Mesenchymal stem cell (in vitro differentiated cells and primary cell): ENCODE measurements around the gene NT5E.

Source experiments
- DNase-seq: peaks from one replicate; pipeline ENCODE4 v3.0.0-alpha.2; 2013
- H2AFZ ChIP-seq: one replicate; pipeline ENCODE4 v1.6.1; 2013; ENCODE audit warnings: low read depth, mild to moderate bottlenecking, control low read depth, inconsistent platforms, low read length, moderate library complexity
- H2AK5ac ChIP-seq: 2 replicates; pipeline ENCODE4 v1.6.1; 2013; ENCODE audit warnings: low read length, moderate library complexity, mild to moderate bottlenecking, inconsistent platforms; ENCODE audit not compliant: severe bottlenecking
- H2BK120ac ChIP-seq: one replicate; pipeline ENCODE4 v1.6.1; 2013; ENCODE audit warnings: low read depth, mild to moderate bottlenecking, inconsistent platforms, low read length, moderate library complexity
- H2BK12ac ChIP-seq, 2 experiments: one replicate each; pipeline ENCODE4 v1.6.1; 2013; ENCODE audit warnings: inconsistent platforms in 2 of 2, low read length in 2 of 2, mild to moderate bottlenecking in 2 of 2, moderate library complexity in 2 of 2, control low read depth in 1 of 2
- H2BK15ac ChIP-seq: one replicate; pipeline ENCODE4 v1.6.1; 2013; ENCODE audit warnings: mild to moderate bottlenecking, low read depth, inconsistent platforms; ENCODE audit not compliant: poor library complexity, severe bottlenecking
- H2BK5ac ChIP-seq: 2 replicates; pipeline ENCODE4 v1.6.1; 2013; ENCODE audit warnings: low read depth, mild to moderate bottlenecking, low read length, control low read depth, inconsistent platforms; ENCODE audit not compliant: poor library complexity, severe bottlenecking
- H3K14ac ChIP-seq, 2 experiments: one replicate each; pipeline ENCODE4 v1.6.1; 2013; ENCODE audit warnings: inconsistent platforms in 2 of 2, low read length in 2 of 2, control low read depth in 1 of 2, mild to moderate bottlenecking in 1 of 2, moderate library complexity in 1 of 2
- H3K18ac ChIP-seq, 2 experiments: one replicate each; pipeline ENCODE4 v1.6.1; 2013; ENCODE audit warnings: inconsistent platforms in 2 of 2, low read length in 2 of 2, control low read depth in 1 of 2, low read depth in 1 of 2, mild to moderate bottlenecking in 1 of 2
- H3K23ac ChIP-seq, 2 experiments: one replicate each; pipeline ENCODE4 v1.6.1; 2013; ENCODE audit warnings: inconsistent platforms in 2 of 2, low read length in 2 of 2, mild to moderate bottlenecking in 2 of 2, moderate library complexity in 2 of 2, control low read depth in 1 of 2
- H3K27ac ChIP-seq: 2 replicates; pipeline ENCODE4 v1.5.1; 2013; ENCODE audit warnings: mild to moderate bottlenecking, moderate library complexity, low read length, control low read depth, inconsistent platforms; ENCODE audit not compliant: poor library complexity, severe bottlenecking
- H3K27me3 ChIP-seq, 2 experiments: 2 replicates each; pipeline versions ENCODE4 v1.6.1 to v1.7.0; 2013; ENCODE audit warnings: low read length in 2 of 2, mild to moderate bottlenecking in 2 of 2, moderate library complexity in 2 of 2, control low read depth in 1 of 2, inconsistent platforms in 1 of 2; ENCODE audit not compliant: control insufficient read depth in 1 of 2, insufficient read depth in 1 of 2
- H3K36me3 ChIP-seq, 2 experiments: 2 replicates each; pipeline versions ENCODE4 v1.6.1 to v1.7.0; 2013; ENCODE audit warnings: low read length in 2 of 2, control low read depth in 1 of 2, inconsistent platforms in 1 of 2, low read depth in 1 of 2, mild to moderate bottlenecking in 1 of 2; ENCODE audit not compliant: insufficient read depth in 2 of 2, control insufficient read depth in 1 of 2
- H3K4ac ChIP-seq, 2 experiments: one replicate each; pipeline ENCODE4 v1.6.1; 2013; ENCODE audit warnings: inconsistent platforms in 2 of 2, low read length in 2 of 2, mild to moderate bottlenecking in 2 of 2, moderate library complexity in 2 of 2, control low read depth in 1 of 2, low read depth in 1 of 2
- H3K4me1 ChIP-seq: 2 replicates; pipeline ENCODE4 v1.6.1; 2013; ENCODE audit warnings: low read depth, low read length, control low read depth; ENCODE audit not compliant: control insufficient read depth, insufficient read depth
- H3K4me2 ChIP-seq: 2 replicates; pipeline ENCODE4 v1.6.1; 2013; ENCODE audit warnings: low read length, mild to moderate bottlenecking, inconsistent platforms; ENCODE audit not compliant: poor library complexity, severe bottlenecking
- H3K4me3 ChIP-seq, 2 experiments: 2 replicates each; pipeline versions ENCODE4 v1.5.1 to v1.7.0; 2013; ENCODE audit warnings: low read length in 2 of 2, mild to moderate bottlenecking in 2 of 2, control low read depth in 1 of 2, low read depth in 1 of 2; ENCODE audit not compliant: insufficient read depth in 1 of 2
- H3K79me1 ChIP-seq: replicated peaks from 2 replicates; pipeline ENCODE4 v1.6.1; 2013; ENCODE audit warnings: mild to moderate bottlenecking, control low read depth, low read length, inconsistent platforms; ENCODE audit not compliant: poor library complexity, severe bottlenecking
- H3K9ac ChIP-seq: 2 replicates; pipeline ENCODE4 v1.7.0; 2013; ENCODE audit warnings: mild to moderate bottlenecking, low read length, moderate library complexity
- H3K9me3 ChIP-seq: 2 replicates; pipeline ENCODE4 v1.7.0; 2013; ENCODE audit warnings: mild to moderate bottlenecking, low read length; ENCODE audit not compliant: control insufficient read depth
- H4K8ac ChIP-seq: one replicate; pipeline ENCODE4 v1.6.1; 2013; ENCODE audit warnings: inconsistent platforms, mild to moderate bottlenecking, low read length, moderate library complexity
- H4K91ac ChIP-seq: one replicate; pipeline ENCODE4 v1.6.1; 2013; ENCODE audit warnings: mild to moderate bottlenecking, low read length, inconsistent platforms
- WGBS: methylation state at CpG from one replicate; pipeline ENCODE4 v1.1.7; 2013; ENCODE audit warnings: mixed read lengths; 5-methylcytosine and 5-hydroxymethylcytosine counted together

Gene NT5E

DNA sequence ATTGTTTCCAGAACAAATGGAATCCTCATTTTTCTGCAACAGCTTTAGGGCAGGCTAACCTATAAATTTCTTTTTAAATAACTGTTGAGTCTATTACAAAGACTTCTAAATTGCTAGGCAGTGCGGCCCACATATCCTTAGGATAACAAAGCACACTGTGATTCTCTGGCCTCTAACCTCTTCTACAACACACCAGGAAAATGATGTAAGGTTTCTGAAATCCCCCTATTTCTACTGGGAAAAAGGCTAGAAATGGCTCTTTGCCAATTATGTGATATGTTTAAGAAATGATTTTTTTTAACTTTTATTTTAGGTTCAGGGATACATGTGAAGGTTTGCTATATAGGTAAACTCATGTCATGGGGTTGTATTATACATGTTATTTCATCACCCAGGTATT lies 17.3 kb upstream of the NT5E start:
- H2AFZ ChIP-seq: no peak overlapping the region
- no peak for DNase-seq
- no peak overlapping the region for H3K18ac ChIP-seq
- no peak overlapping the region for H4K91ac ChIP-seq
- WGBS: 100% methylated on average over 1 of the region's 1 CpG
- no peak overlapping the region for H4K8ac ChIP-seq
- no peak overlapping the region for H3K4ac ChIP-seq
- H3K36me3 ChIP-seq: no peaks in the 10 kb centered on the region
- H2BK5ac ChIP-seq: no peak overlapping the region
- no peak overlapping the region for H3K23ac ChIP-seq
- H3K27me3 ChIP-seq: no peaks in the 10 kb centered on the region
- H2BK120ac ChIP-seq: no peak overlapping the region
- H2AK5ac ChIP-seq: no peak overlapping the region
- H2BK12ac ChIP-seq: no peak overlapping the region
- no peak overlapping the region for H3K27ac ChIP-seq
- no peaks in the 10 kb centered on the region for H3K4me1 ChIP-seq
- H3K9me3 ChIP-seq: peaks cover 5% of the 10 kb centered on the region
- no peak overlapping the region for H3K9ac ChIP-seq
- no peaks in the 10 kb centered on the region for H3K79me1 ChIP-seq
- H2BK15ac ChIP-seq: no peak overlapping the region
- no peak overlapping the region for H3K4me2 ChIP-seq
- no peak overlapping the region for H3K4me3 ChIP-seq
- H3K14ac ChIP-seq: no peak overlapping the region

GRCh38 chr6:85435851-85436250 lies 14.0 kb upstream of the NT5E start:
- Histone ChIP-seq H3K14ac (no peak overlapping the region), H3K9ac (peak overlapping the region; percentile 85)
- 50% methylated on average over 1 of the region's 1 CpG for WGBS

GRCh38 chr6:85436411-85436810 lies 13.5 kb upstream of the NT5E start:
- H3K14ac ChIP-seq: no peak overlapping the region
- H2AK5ac ChIP-seq: no peak overlapping the region
- no peak overlapping the region for H3K18ac ChIP-seq
- H3K36me3 ChIP-seq: no peaks in the 10 kb centered on the region
- H3K4me1 ChIP-seq: no peaks in the 10 kb centered on the region
- H3K9ac ChIP-seq: peak overlapping the region; percentile 85
- no peak overlapping the region for H2BK12ac ChIP-seq
- DNase-seq: no peak
- H3K9me3 ChIP-seq: peaks cover 14% of the 10 kb centered on the region
- WGBS: 92% methylated on average over 1 of the region's 1 CpG
- peak overlapping the region in 1 of 2 experiments; percentile 11 for H3K4me3 ChIP-seq
- H3K27me3 ChIP-seq: no peaks in the 10 kb centered on the region
- no peaks in the 10 kb centered on the region for H3K79me1 ChIP-seq
- no peak overlapping the region for H3K27ac ChIP-seq
- H3K4me2 ChIP-seq: no peak overlapping the region
- H4K8ac ChIP-seq: no peak overlapping the region
- H4K91ac ChIP-seq: no peak overlapping the region
- H2AFZ ChIP-seq: no peak overlapping the region
- no peak overlapping the region for H3K4ac ChIP-seq
- no peak overlapping the region for H2BK120ac ChIP-seq
- H2BK15ac ChIP-seq: no peak overlapping the region
- no peak overlapping the region for H2BK5ac ChIP-seq
- no peak overlapping the region for H3K23ac ChIP-seq

More at GRCh38 chr6:85435851-85436250, 14.0 kb upstream of the NT5E start:
- Histone ChIP-seq H2BK12ac (no peak overlapping the region), H3K27me3 (no peaks in the 10 kb centered on the region), H3K36me3 (no peaks in the 10 kb centered on the region), H2AFZ (no peak overlapping the region), H2AK5ac (no peak overlapping the region), H2BK120ac (no peak overlapping the region), H4K91ac (no peak overlapping the region), H2BK15ac (no peak overlapping the region), H3K23ac (no peak overlapping the region), H3K79me1 (no peaks in the 10 kb centered on the region), H3K27ac (no peak overlapping the region), H3K18ac (no peak overlapping the region), H2BK5ac (no peak overlapping the region), H4K8ac (no peak overlapping the region), H3K4me1 (no peaks in the 10 kb centered on the region), H3K4me3 (peak overlapping the region in 1 of 2 experiments; percentile 11), H3K4ac (no peak overlapping the region), H3K4me2 (no peak overlapping the region), H3K9me3 (peaks cover 9% of the 10 kb centered on the region)
- no peak for DNase-seq

DNA sequence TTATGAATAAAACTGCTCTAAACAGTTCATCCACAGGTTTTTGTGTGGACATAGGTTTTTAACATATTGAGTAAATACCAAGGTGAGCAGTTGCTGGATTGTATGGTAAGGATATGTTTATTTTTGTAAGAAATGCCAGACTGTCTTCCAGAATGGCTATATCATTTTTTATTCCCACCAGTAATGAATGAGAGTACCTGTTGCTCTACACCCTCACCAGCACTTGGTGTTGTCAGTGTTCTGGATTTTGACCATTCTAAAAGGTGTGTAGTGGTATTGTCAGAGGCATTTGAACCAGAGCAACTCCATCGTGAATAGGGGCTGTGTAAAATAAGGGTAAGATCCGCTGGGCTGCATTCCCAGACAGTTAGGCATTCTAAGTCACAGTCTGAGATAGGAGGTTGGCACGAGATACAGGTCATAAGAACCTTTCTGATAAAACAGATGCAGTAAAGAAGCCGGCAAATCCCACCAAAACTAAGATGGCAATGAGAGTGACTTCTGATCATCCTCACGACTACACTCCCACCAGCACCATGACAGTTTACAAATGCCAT lies 12.9 kb upstream of the NT5E start:
- no peak overlapping the region for H3K4me2 ChIP-seq
- H3K4me1 ChIP-seq: no peaks in the 10 kb centered on the region
- H3K4ac ChIP-seq: no peak overlapping the region
- no peak for DNase-seq
- H3K27me3 ChIP-seq: no peaks in the 10 kb centered on the region
- no peak overlapping the region for H2BK5ac ChIP-seq
- H3K9me3 ChIP-seq: peaks cover 19% of the 10 kb centered on the region
- H4K91ac ChIP-seq: no peak overlapping the region
- no peaks in the 10 kb centered on the region for H3K36me3 ChIP-seq
- H3K27ac ChIP-seq: no peak overlapping the region
- no peak overlapping the region for H2BK15ac ChIP-seq
- H2AFZ ChIP-seq: no peak overlapping the region
- no peak overlapping the region for H2AK5ac ChIP-seq
- no peak overlapping the region for H3K23ac ChIP-seq
- no peak overlapping the region for H4K8ac ChIP-seq
- no peak overlapping the region for H2BK120ac ChIP-seq
- H3K14ac ChIP-seq: no peak overlapping the region
- no peaks in the 10 kb centered on the region for H3K79me1 ChIP-seq
- WGBS: 87% methylated on average over 5 of the region's 5 CpGs
- peak overlapping the region; percentile 85 for H3K9ac ChIP-seq
- no peak overlapping the region for H3K4me3 ChIP-seq
- no peak overlapping the region for H2BK12ac ChIP-seq
- no peak overlapping the region for H3K18ac ChIP-seq
